ENCODE results near the gene MPZL3. TPM values are rescaled to one million over a fixed set of nuclear protein-coding genes. Genes with fewer than 3 reads are reported as not detected.

MPZL3 gene
- polyA plus RNA-seq, 3 donors from 2014 or later, result 4.2 to 5.2 (median 4.8) TPM

DNA sequence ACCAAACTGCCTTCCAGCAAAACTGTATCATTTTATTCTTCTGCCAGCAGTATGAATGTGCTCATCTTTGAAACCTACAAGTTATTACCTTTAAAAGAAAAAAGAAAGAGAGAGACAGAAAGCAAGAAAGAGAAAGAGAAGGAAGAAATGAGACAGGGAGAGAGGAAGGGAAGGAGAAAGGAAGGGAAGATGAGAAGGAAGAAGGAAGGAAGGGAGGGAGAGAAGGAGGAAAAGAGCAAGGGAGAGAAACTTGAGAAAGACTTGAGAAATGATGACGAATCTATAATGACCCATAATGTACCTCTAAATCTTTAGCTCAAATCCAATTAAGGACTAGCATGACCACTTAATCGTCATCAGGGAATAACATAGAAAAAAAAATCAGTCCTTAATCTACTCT, 16.0 kb downstream of the MPZL3 start:
- peaks cover 30 to 32% of the 10 kb centered on the region in 2 donors for H3K4me1 Mint-ChIP-seq
- no peak for DNase-seq
- H3K27ac Mint-ChIP-seq, result no peak overlapping the region
- H3K9me3 Mint-ChIP-seq, result no peaks in the 10 kb centered on the region
- no peaks in the 10 kb centered on the region for H3K27me3 Mint-ChIP-seq (ENCODE audit: low read depth in 3 of 3)
- peaks cover 14 to 31% (median 18%) of the 10 kb centered on the region in 3 donors for H3K36me3 Mint-ChIP-seq
- H3K4me3 Mint-ChIP-seq, result no peak overlapping the region

DNA sequence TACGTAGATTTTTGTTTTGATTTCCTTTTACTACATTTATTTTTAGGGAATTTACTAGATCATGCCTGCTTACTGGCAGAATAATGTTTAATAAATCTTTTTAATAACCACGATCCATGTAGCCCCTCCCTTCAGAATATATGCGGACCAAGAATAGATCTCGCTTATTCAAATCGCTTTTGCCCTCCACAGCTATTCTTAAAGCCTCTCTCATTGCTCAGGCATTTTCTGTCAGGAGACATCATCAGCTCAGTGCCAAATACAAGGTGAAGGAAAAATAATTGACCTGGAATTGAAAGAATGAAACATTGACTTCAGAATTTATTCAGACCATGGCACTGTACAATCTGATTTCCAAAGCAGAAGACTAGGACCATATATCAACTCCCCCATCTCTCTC, 17.3 kb downstream of the MPZL3 start:
- H3K27ac Mint-ChIP-seq, result no peak overlapping the region
- H3K27me3 Mint-ChIP-seq (ENCODE audit: low read depth in 3 of 3), result no peaks in the 10 kb centered on the region
- peaks cover 17 to 19% of the 10 kb centered on the region in 2 donors for H3K4me1 Mint-ChIP-seq
- no peak overlapping the region for H3K4me3 Mint-ChIP-seq
- no peak for DNase-seq
- peaks cover 14 to 31% (median 18%) of the 10 kb centered on the region in 3 donors for H3K36me3 Mint-ChIP-seq
- no peaks in the 10 kb centered on the region for H3K9me3 Mint-ChIP-seq

DNA sequence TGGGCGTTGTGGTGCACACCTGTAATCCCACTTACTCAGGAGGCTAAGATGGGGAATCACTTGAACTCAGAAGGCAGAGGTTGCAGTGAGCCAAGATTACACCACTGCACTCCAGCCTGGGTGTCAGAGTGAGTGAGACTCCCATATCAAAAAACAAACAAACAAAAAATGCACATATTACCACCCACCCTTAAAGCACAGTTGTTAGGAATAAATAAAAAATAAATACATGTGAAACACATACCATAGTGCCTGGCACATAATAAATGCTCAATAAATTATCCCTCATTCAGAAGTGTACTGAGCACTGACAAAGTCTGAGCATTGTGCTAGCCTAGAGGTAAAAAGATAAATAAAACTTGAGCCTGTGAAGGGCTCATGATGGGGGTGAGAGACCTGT, 18.3 kb downstream of the MPZL3 start:
- Mint-ChIP-seq H3K9me3 (no peaks in the 10 kb centered on the region), H3K27ac (no peak overlapping the region), H3K4me1 (peaks cover 7 to 9% of the 10 kb centered on the region in 2 donors), H3K27me3 (ENCODE audit: low read depth in 3 of 3) (peaks cover 0 to 2% (median 0%) of the 10 kb centered on the region in 3 donors), H3K4me3 (no peak overlapping the region), H3K36me3 (peaks cover 14 to 31% (median 18%) of the 10 kb centered on the region in 3 donors)
- no peak for DNase-seq

DNA sequence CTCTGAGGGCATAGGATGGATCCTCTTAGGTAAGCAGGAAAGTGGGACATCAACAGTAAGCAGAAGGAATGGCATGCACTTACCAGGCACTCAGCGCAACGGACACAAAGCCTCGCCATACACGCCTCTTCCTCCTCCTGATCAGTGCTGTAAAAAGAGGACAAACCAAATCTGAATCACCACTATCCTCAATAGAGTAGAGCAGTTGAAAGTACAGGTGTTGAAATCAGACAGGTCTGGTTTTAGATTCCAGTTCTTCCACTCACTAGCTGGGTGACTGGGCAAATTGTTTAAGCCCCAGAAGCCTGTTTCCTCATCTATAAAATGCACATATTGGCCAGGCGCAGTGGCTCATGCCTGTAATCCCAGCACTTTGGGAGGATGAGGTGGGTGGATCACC, 18.8 kb downstream of the MPZL3 start:
- Mint-ChIP-seq H3K36me3 (peaks cover 14 to 31% (median 18%) of the 10 kb centered on the region in 3 donors), H3K4me3 (no peak overlapping the region), H3K27ac (no peak overlapping the region), H3K9me3 (no peaks in the 10 kb centered on the region), H3K4me1 (peaks cover 2 to 4% of the 10 kb centered on the region in 2 donors), H3K27me3 (ENCODE audit: low read depth in 3 of 3) (peaks cover 0 to 2% (median 0%) of the 10 kb centered on the region in 3 donors)
- no peak for DNase-seq

DNA sequence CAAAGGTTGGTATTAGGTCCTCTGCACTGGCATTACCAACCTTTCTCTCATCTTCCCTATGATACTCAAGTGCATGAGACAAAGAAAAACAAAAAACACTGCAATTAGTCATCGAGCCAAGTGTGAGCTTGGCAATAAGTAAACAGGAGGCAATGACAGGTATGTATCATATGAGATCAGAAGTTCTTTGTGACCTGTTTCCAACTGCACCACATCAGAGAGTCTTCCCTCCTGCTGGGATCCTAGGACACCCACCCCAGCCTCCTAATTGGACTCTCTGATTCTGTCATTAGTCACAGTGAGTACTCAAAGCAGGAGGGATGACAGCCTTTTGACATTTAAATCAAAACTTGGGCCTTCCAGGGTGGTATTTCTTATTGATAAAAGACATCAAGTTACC, 19.5 kb downstream of the MPZL3 start:
- peaks cover 14 to 31% (median 18%) of the 10 kb centered on the region in 3 donors for H3K36me3 Mint-ChIP-seq
- H3K27ac Mint-ChIP-seq, result no peak overlapping the region
- DNase-seq, result no peak
- H3K9me3 Mint-ChIP-seq, result no peaks in the 10 kb centered on the region
- no peaks in the 10 kb centered on the region for H3K4me1 Mint-ChIP-seq
- peaks cover 0 to 4% (median 2%) of the 10 kb centered on the region in 3 donors for H3K27me3 Mint-ChIP-seq (ENCODE audit: low read depth in 3 of 3)
- H3K4me3 Mint-ChIP-seq, result no peak overlapping the region

DNA sequence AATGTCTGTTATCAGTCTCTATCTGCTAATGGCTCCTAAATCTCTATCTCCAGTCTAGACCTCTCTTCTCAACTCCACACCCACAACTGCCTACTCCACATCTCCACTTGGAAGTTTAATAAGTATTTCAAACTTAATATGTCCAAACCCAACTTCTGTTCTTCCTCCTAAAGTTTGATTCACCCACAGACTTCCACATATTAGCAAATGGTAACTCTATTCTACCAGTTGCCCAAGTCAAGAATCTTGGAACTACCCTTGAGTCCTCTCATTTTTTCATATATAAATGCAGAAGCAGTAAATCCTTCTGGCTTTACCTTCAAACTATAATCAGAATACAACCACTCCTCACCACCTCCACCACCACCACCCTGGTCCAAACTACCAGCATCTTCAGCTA, 20.7 kb downstream of the MPZL3 start:
- H3K4me3 Mint-ChIP-seq, result no peak overlapping the region
- no peaks in the 10 kb centered on the region for H3K9me3 Mint-ChIP-seq
- DNase-seq, result no peak
- no peak overlapping the region for H3K27ac Mint-ChIP-seq
- H3K27me3 Mint-ChIP-seq (ENCODE audit: low read depth in 3 of 3), result peaks cover 2 to 15% (median 4%) of the 10 kb centered on the region in 3 donors
- H3K4me1 Mint-ChIP-seq, result no peaks in the 10 kb centered on the region
- peaks cover 16 to 33% (median 18%) of the 10 kb centered on the region in 3 donors for H3K36me3 Mint-ChIP-seq

DNA sequence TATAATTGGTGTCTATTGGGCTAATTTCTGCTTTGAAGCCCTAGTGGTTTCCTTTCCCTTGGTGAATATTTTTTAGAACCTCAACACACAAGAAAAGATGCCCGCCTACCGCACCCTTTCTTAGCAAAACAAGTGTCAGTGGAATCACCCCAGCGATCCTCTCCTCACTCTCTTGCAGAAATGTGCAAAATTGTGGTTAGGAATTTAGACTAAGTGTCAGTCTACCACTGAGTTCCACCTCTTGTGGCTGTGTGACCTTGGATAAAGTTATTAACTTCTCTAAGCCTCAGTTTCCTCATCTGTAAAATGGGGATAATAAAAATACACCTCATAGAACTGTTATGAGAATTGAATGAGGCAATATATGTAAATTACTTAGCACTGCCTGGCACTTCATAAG, 22.1 kb downstream of the MPZL3 start:
- Mint-ChIP-seq H3K4me1 (peaks cover 6% of the 10 kb centered on the region in 2 donors), H3K27ac (peak overlapping the region in 5 of 6 donors; percentile 31 to 47 (median 32)), H3K9me3 (no peaks in the 10 kb centered on the region), H3K36me3 (peaks cover 8 to 26% (median 14%) of the 10 kb centered on the region in 3 donors), H3K4me3 (peak overlapping the region in 4 of 5 donors; percentile 14 to 83 (median 72)), H3K27me3 (ENCODE audit: low read depth in 3 of 3) (peaks cover 5 to 22% (median 6%) of the 10 kb centered on the region in 3 donors)
- DNase-seq, result peak; percentile 63 to 65 (median 65)

DNA sequence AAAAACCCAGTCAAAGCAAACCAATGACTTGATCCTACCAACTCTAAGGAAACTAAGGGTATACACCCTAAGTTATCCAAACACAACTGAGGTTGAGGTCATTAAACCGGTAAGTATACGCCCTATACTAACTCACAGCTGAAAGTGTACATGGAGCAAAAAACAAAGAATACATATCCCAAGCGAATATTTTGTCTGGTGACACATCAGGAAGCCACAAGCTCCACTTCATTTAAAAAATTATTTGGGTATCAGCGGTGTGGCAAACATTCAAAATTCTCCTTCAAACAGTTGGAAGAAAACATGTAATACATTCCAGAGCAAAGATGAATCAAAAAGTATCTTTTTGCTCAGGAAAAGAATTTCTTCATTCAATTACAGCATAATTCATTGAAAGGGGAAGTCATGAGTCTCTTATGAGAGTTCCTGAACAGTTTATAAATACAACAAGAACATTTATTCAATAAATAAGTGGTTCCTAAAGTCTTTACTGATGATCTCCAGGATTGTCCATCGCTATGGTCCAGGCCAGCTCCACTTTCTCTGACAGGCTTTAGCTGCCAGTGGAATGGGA, 22.8 kb downstream of the MPZL3 start:
- Mint-ChIP-seq H3K4me1 (peaks cover 13 to 14% of the 10 kb centered on the region in 2 donors), H3K27ac (peak overlapping the region in 5 of 6 donors; percentile 32 to 80 (median 54)), H3K9me3 (no peaks in the 10 kb centered on the region)

DNA sequence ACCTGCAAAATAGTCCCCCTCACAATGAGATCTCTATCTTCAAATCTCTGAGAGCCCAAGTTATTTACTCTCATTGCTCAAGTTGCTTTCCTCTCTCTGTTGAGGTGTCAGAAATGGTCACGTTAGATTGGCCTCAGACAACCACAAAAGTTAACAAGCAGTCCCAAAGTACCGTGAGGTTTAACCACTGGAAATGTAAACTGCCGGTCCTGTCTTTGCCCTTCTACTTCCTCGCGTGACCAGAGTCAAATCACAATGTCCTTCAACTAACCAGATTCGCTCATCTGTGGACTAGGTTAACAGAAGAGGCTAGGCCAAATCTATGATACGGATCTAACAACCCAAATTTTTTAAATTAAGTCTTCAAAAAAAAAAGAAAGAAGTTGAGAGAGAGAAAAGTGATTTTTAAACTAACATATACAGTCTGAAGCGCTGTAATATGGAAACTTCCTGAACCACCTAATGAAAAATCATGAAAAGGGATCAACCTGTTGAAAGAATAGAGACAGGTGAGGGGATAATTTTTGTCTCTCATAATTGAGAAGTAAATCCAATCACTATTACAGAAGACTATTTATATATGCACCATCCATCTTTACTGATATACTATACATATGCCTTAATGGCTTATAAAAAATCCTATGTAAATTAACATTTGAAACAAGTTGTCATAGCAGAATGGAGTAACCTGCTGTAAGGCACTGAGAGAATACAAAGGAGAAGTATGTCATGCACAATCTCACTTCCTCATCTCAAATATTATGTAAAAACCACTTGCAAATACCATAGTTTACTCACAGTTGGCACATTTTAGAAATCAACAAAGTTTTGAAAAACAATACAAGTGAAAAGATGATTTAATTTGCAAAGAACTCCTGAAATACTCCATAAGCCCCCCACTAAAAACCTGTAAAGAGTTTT, 24.0 kb downstream of the MPZL3 start:
- H3K4me3 Mint-ChIP-seq, result peak overlapping the region; percentile 55 to 90 (median 86)
- no peaks in the 10 kb centered on the region for H3K9me3 Mint-ChIP-seq
- H3K36me3 Mint-ChIP-seq, result peaks cover 4 to 12% (median 5%) of the 10 kb centered on the region in 3 donors
- peak overlapping the region; percentile 72 to 95 (median 90) for H3K27ac Mint-ChIP-seq
- DNase-seq, result peak; percentile 82 to 86 (median 84)
- H3K27me3 Mint-ChIP-seq (ENCODE audit: low read depth in 3 of 3), result peaks cover 5 to 24% (median 6%) of the 10 kb centered on the region in 3 donors
- H3K4me1 Mint-ChIP-seq, result peaks cover 22 to 25% of the 10 kb centered on the region in 2 donors

More for the DNA sequence above, 22.8 kb downstream of the MPZL3 start:
- Mint-ChIP-seq H3K4me3 (peak overlapping the region; percentile 61 to 86 (median 77)), H3K27me3 (ENCODE audit: low read depth in 3 of 3) (peaks cover 5 to 24% (median 6%) of the 10 kb centered on the region in 3 donors), H3K36me3 (peaks cover 5 to 21% (median 9%) of the 10 kb centered on the region in 3 donors)
- no peak for DNase-seq

DNA sequence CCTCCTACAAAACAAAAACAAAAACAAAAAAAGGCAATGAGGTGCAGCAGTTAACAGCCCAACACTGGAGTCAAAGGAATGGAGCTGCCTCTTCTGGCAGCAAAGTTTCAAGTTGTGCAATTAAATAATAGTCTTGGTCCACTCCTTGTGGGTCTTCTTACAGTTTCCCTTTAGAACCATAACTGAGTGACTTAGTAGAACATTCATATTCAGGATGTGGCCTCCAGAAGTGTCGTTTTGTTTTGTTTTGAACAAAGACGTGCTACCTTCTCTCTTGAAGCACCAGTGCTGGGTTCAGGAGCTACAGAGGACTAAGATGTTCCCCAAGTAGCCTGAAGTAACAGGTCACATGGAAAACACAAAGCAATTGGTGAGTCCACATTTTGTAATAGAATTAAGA, 25.4 kb downstream of the MPZL3 start:
- DNase-seq, result peak in 1 of 3 donors; percentile 41
- H3K4me3 Mint-ChIP-seq, result peak overlapping the region; percentile 55 to 90 (median 86)
- peaks cover 22 to 25% of the 10 kb centered on the region in 2 donors for H3K4me1 Mint-ChIP-seq
- H3K9me3 Mint-ChIP-seq, result peaks cover 0 to 1% (median 0%) of the 10 kb centered on the region in 6 donors
- H3K27me3 Mint-ChIP-seq (ENCODE audit: low read depth in 3 of 3), result peaks cover 5 to 24% (median 6%) of the 10 kb centered on the region in 3 donors
- peak overlapping the region; percentile 72 to 95 (median 90) for H3K27ac Mint-ChIP-seq
- peaks cover 0 to 6% (median 5%) of the 10 kb centered on the region in 3 donors for H3K36me3 Mint-ChIP-seq

DNA sequence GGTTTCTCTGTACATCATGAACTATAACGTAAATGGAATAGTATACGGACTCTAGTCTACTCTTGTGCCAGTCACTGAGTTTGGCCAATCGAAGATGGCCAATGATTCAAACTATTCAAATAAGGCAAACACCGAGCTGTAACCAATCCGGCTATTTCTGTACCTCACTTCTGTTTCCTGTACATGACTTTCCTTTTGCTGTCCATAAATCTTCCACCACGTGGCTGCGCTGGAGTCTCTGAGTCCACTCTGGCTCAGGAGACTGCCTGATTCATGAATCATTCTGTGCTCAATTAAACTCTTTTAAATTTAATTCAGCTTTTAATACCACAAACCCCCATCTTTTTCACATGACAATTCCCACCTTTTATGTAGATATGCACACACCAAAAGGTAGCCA, 25.9 kb downstream of the MPZL3 start:
- H3K4me1 Mint-ChIP-seq, result peaks cover 22 to 25% of the 10 kb centered on the region in 2 donors
- DNase-seq, result no peak
- peaks cover 5 to 24% (median 6%) of the 10 kb centered on the region in 3 donors for H3K27me3 Mint-ChIP-seq (ENCODE audit: low read depth in 3 of 3)
- H3K9me3 Mint-ChIP-seq, result peaks cover 0 to 1% (median 0%) of the 10 kb centered on the region in 6 donors
- peaks cover 0 to 6% (median 5%) of the 10 kb centered on the region in 3 donors for H3K36me3 Mint-ChIP-seq
- H3K27ac Mint-ChIP-seq, result peak overlapping the region in 5 of 6 donors; percentile 72 to 92 (median 87)
- peak overlapping the region; percentile 55 to 90 (median 86) for H3K4me3 Mint-ChIP-seq

DNA sequence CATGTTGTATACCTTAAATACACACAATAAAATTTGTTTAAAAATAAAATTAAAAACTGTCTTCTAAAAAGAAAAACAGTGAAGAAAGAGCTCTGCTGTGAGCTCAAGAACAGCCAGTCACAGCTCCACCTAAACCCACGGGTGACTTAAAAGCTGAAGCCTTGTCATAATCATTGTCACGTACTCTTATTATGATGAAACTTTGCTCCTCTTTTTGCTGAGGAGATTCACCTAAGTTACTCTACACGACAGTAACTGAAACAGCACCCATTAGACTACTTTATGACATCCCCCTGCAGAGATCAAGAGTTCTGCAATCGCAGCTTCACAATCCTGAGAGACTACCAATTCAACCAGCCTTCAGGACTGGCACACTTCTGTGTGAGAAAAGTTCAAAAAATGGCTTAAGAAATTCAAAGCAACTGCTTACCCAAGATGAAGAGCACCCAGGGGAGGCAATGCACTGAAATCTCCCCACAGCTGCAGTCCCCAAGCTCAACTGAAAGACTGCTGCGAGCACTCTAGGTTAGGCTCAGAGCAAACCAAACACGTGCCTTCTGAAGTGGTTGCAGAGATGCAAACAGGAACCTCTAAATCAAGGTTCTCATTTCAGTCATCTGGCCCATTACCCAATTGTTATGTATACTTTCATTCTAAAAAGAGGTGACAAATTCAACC, 27.5 kb downstream of the MPZL3 start, which contains the start of gene JAML:
Gene JAML (minus strand): TSS at position 501 of the 678 bp plus-strand sequence. CDS start 10,145 bp downstream, outside the sequence.
- peak within 1 kb of the TSS; percentile 48 to 61 (median 52) for H3K4me3 Mint-ChIP-seq
- H3K4me1 Mint-ChIP-seq, result peaks cover 25 to 27% of the 10 kb centered on the region in 2 donors
- no peak for DNase-seq
- peaks cover 6 to 24% (median 9%) of the 10 kb centered on the region in 3 donors for H3K27me3 Mint-ChIP-seq (ENCODE audit: low read depth in 3 of 3)
- peaks cover 0 to 6% (median 5%) of the 10 kb centered on the region in 3 donors for H3K36me3 Mint-ChIP-seq
- peaks cover 0 to 1% (median 0%) of the 10 kb centered on the region in 6 donors for H3K9me3 Mint-ChIP-seq
- peak within 1 kb of the TSS in 5 of 6 donors; percentile 6 to 70 (median 36) for H3K27ac Mint-ChIP-seq

DNA sequence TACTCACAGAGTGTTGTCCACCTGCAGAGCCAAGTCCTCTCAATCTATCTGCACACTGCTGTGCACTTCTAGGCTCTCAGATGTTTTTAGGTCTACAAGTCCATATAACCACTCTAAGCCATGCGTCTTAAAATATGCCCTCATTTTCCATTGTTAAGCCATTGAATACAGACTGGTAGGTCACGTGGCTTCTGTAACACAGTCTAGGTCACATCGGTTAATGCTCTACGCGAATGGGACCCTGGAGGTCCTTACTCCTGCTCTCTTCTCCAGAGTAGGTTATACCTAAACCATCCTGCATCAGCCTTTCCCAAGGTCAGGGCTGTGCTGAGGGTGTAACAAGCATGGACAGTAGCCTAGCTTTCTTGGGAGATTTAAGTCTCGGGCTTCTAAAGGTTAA, 28.2 kb downstream of the MPZL3 start:
- H3K27ac Mint-ChIP-seq, result peak overlapping the region in 1 of 6 donors; percentile 70
- H3K4me1 Mint-ChIP-seq, result peaks cover 25 to 29% of the 10 kb centered on the region in 2 donors
- peaks cover 0 to 1% (median 0%) of the 10 kb centered on the region in 6 donors for H3K9me3 Mint-ChIP-seq
- peak overlapping the region; percentile 2 to 58 (median 43) for H3K4me3 Mint-ChIP-seq
- H3K27me3 Mint-ChIP-seq (ENCODE audit: low read depth in 3 of 3), result peaks cover 6 to 26% (median 8%) of the 10 kb centered on the region in 3 donors
- peaks cover 0 to 6% (median 5%) of the 10 kb centered on the region in 3 donors for H3K36me3 Mint-ChIP-seq
- DNase-seq, result no peak
